Measurements from ENCODE around the gene IGFBP6.
A peak's percentile ranks its signal among the peaks of the same experiment; 100 is the strongest.

The IGFBP6 gene

GRCh38 chr12:53060064-53060720 lies 37.3 kb upstream of the IGFBP6 start:
- no peak for TF ChIP-seq CTCF (IDR thresholded peaks at IDR 0.05; ENCODE audit: insufficient read depth, low read depth, low read length, missing control alignments)
- no peak overlapping the region for H3K4me3 ChIP-seq (ENCODE audit: low read length)
- no peak for DNase-seq (ENCODE audit: low read depth)

GRCh38 chr12:53060721-53061276 lies 36.7 kb upstream of the IGFBP6 start:
- DNase-seq (ENCODE audit: low read depth) = no peak
- TF ChIP-seq CTCF (IDR thresholded peaks at IDR 0.05; ENCODE audit: insufficient read depth, low read depth, low read length, missing control alignments) = no peak
- H3K4me3 ChIP-seq (ENCODE audit: low read length) = no peak overlapping the region

GRCh38 chr12:53061404-53062010 lies 36.0 kb upstream of the IGFBP6 start:
- TF ChIP-seq CTCF (IDR thresholded peaks at IDR 0.05; ENCODE audit: insufficient read depth, low read depth, low read length, missing control alignments) = peak; percentile 47
- no peak overlapping the region for H3K4me3 ChIP-seq (ENCODE audit: low read length)
- DNase-seq (ENCODE audit: low read depth) = no peak

- no peak overlapping the region for H3K4me3 ChIP-seq (ENCODE audit: low read length)
- DNase-seq (ENCODE audit: low read depth) = no peak
- TF ChIP-seq CTCF (IDR thresholded peaks at IDR 0.05; ENCODE audit: insufficient read depth, low read depth, low read length, missing control alignments) = no peak
These were observed 35.2 kb upstream of the IGFBP6 start for GRCh38 chr12:53062011-53062961.

GRCh38 chr12:53062977-53063707 lies 34.3 kb upstream of the IGFBP6 start:
- DNase-seq (ENCODE audit: low read depth) = no peak
- no peak for TF ChIP-seq CTCF (IDR thresholded peaks at IDR 0.05; ENCODE audit: insufficient read depth, low read depth, low read length, missing control alignments)
- no peak overlapping the region for H3K4me3 ChIP-seq (ENCODE audit: low read length)

All from epithelial cell of esophagus (primary cell).